Gastroesophageal sphincter (tissue), 3 donors: ENCODE data around the gene PSME3.

Experiments used
- EP300 ChIP-seq: sonication (generic); formaldehyde crosslinking; IDR thresholded peaks from one replicate; pipeline ENCODE4 v1.6.1; 2017; ENCODE audit warnings: antibody characterized with exemption, mild to moderate bottlenecking
- POLR2A ChIP-seq, 2 donors: fragments of 450-650 bp; IDR thresholded peaks; one replicate each; pipeline ENCODE4 v1.6.1; 2017; ENCODE audit warnings: antibody characterized with exemption in 2 of 2, mild to moderate bottlenecking in 2 of 2, moderate library complexity in 1 of 2
- TF ChIP-seq, protein P1 (sequence below), 4 experiments: fragments of 200-600 bp in 2 of 4; fragments of 450-650 bp in 2 of 4; sonication (generic) in 1 of 4; IDR thresholded peaks; one replicate each; pipeline ENCODE4 v1.5.1; 2017 to 2019; ENCODE audit warnings: antibody characterized with exemption in 4 of 4, mild to moderate bottlenecking in 2 of 4, moderate library complexity in 2 of 4

DNA sequence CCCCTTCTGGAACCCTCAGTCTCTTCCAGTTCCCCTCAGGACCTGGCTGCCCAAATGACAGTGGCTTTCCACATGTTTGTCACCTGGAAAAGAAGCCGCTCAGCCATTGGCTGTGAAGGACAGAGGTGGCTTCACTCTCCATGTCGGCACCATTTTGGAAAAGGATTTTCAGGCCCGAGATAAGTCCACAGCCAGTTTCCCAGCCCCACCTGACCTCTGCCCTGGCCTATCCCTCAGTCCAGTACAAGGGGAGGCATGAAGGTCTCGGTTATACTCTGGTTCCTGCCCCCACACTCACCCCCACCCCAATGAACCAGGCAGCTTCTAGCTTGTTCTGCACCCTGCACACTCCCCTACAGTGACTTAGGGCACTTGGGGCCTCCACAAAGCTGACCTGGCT, 33.0 kb downstream of the PSME3 start:
- TF ChIP-seq POLR2A (IDR thresholded peaks at IDR 0.05) (no peak), EP300 (no peak)
- TF ChIP-seq, protein P1, sequence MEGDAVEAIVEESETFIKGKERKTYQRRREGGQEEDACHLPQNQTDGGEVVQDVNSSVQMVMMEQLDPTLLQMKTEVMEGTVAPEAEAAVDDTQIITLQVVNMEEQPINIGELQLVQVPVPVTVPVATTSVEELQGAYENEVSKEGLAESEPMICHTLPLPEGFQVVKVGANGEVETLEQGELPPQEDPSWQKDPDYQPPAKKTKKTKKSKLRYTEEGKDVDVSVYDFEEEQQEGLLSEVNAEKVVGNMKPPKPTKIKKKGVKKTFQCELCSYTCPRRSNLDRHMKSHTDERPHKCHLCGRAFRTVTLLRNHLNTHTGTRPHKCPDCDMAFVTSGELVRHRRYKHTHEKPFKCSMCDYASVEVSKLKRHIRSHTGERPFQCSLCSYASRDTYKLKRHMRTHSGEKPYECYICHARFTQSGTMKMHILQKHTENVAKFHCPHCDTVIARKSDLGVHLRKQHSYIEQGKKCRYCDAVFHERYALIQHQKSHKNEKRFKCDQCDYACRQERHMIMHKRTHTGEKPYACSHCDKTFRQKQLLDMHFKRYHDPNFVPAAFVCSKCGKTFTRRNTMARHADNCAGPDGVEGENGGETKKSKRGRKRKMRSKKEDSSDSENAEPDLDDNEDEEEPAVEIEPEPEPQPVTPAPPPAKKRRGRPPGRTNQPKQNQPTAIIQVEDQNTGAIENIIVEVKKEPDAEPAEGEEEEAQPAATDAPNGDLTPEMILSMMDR (IDR thresholded peaks at IDR 0.05): no peak
